Activated CD8-positive, alpha-beta memory T cell treated with anti-CD3 and anti-CD28 coated beads for 4 hours (primary cell): ENCODE data around the gene HEBP1.

Source experiments
- DNase-seq, 2 donors: peaks; one replicate each; pipeline ENCODE4 v3.0.0-alpha.2; 2020; ENCODE audit warnings: low read depth in 2 of 2

Gene HEBP1

GRCh38 chr12:12990700-12991468, 9.2 kb downstream of the HEBP1 start:
- DNase-seq, result no peak

GRCh38 chr12:12987421-12987820, 12.6 kb downstream of the HEBP1 start:
- DNase-seq, result no peak

- no peak for DNase-seq
Measured at GRCh38 chr12:12986775-12987331, 13.2 kb downstream of the HEBP1 start.

GRCh38 chr12:12985817-12986408, 14.2 kb downstream of the HEBP1 start:
- DNase-seq, result no peak

- no peak for DNase-seq
Measured at GRCh38 chr12:12984149-12984548, 15.9 kb downstream of the HEBP1 start.

GRCh38 chr12:12983420-12984035, 16.5 kb downstream of the HEBP1 start:
- DNase-seq, result no peak

- DNase-seq, result no peak
Measured at GRCh38 chr12:12982331-12982730, 17.7 kb downstream of the HEBP1 start.

- no peak for DNase-seq
Measured at GRCh38 chr12:12979731-12980259, 20.3 kb downstream of the HEBP1 start.

- no peak for DNase-seq
Measured at GRCh38 chr12:12979126-12979525, 20.9 kb downstream of the HEBP1 start.

GRCh38 chr12:12977231-12977630, 22.8 kb downstream of the HEBP1 start:
- no peak for DNase-seq

- DNase-seq, result no peak
Measured at GRCh38 chr12:12976366-12976765, 23.7 kb downstream of the HEBP1 start.

GRCh38 chr12:12975322-12976077, 24.6 kb downstream of the HEBP1 start:
- DNase-seq, result no peak

- DNase-seq, result no peak
Measured at GRCh38 chr12:12974211-12974610, 25.9 kb downstream of the HEBP1 start.

GRCh38 chr12:12973019-12973418, 27.0 kb downstream of the HEBP1 start:
- no peak for DNase-seq

- no peak for DNase-seq
Measured at GRCh38 chr12:12965836-12966235, 34.2 kb downstream of the HEBP1 start.

GRCh38 chr12:12964255-12964654, 35.8 kb downstream of the HEBP1 start:
- DNase-seq, result no peak

- no peak for DNase-seq
Measured at GRCh38 chr12:12960639-12961209, 39.3 kb downstream of the HEBP1 start.

- DNase-seq, result no peak
Measured at GRCh38 chr12:12958886-12959285, 41.2 kb downstream of the HEBP1 start.

GRCh38 chr12:12954878-12955625, 45.0 kb downstream of the HEBP1 start:
- DNase-seq, result no peak

- no peak for DNase-seq
Measured at GRCh38 chr12:12954356-12954755, 45.7 kb downstream of the HEBP1 start.

GRCh38 chr12:12952036-12952435, 48.0 kb downstream of the HEBP1 start, which contains the start of gene GPRC5D:
TSS of gene GPRC5D (minus strand) at chr12:12952170. CDS start at chr12:12950384, 1,786 bp downstream.
- no peak for DNase-seq
